Kidney capillary endothelial cell (primary cell): ENCODE data around the gene TMEM212.

ENCODE experiments used
- DNase-seq: peaks from one replicate; pipeline ENCODE4 v3.0.0-alpha.2; 2018; ENCODE audit warnings: low spot score

TMEM212 gene

DNA sequence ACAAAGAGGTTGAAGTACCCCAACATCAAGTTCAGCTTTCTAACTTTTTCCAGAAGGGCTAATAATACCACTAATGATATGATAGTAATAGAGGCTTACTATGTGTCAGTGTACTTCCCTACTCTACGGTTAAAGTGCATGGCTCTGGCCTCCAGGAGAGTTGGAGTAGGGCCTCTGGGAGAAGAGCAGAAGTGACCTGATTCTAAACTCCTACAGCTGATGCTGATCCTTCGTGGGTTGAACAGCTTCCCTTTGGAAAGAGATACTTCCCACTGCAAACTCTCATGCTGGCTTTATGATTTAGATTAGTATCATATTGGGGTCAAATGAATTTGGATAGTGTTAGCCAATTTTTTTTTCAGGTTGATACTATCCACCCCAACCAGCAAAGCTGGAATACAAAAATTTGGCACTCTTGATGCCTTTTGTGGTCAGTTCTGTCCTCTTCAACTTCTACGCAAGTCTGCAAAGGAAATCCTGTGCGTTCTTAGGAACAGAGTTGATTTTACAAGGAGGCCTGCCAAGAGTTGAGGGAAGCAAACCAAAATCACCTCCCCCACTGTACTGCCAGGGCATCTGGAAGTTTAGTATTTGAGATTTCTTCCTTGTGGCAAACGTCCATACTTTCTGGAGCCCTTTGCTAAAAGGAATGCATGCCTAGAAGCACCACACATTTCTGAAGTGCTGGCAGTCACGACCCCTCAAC is 17.8 kb downstream of the TMEM212 start:
- DNase-seq, result no peak

DNA sequence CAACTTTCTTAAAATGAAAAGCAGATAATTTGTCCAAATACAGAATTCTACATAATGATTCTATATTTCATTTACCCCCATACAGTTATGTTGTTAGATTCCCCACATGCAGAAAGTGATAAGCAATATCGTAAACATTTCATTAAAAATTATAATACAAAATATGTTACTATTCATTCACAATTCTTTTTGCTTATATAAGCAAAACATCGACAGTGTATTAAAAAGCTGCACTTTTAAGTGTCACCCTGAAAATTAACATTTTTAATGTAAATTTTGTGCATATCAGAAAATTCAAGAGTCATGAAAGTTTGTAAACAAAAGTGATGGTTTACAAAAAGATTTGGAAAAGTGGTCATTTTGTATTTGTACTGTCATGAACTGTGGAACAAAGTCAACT is 19.2 kb downstream of the TMEM212 start:
- no peak for DNase-seq

DNA sequence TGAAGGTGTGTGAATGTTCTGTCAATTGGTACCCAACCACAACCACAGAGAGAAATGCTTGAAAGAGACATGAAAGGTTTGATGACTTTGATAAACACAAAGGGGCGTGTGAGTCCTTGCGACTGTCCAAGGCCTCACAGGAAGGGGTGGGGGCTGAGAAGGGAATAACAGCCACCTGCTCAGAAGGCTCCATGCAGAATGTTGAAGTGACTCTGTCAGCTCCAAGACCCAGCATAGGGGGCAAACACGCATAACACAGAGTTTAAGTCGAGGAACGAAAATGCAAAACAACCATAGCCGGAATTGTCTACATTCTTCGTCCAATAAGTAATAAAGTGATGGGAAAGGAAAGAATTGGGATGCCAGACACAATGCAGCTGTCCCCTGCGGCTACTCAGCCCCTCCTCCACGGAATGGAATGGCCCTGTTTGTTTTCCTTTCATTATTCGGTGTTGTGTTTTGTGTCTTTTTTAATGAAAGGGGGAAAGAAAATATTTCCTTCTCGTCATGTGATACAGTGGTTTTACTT is 19.9 kb downstream of the TMEM212 start:
- DNase-seq, result no peak

DNA sequence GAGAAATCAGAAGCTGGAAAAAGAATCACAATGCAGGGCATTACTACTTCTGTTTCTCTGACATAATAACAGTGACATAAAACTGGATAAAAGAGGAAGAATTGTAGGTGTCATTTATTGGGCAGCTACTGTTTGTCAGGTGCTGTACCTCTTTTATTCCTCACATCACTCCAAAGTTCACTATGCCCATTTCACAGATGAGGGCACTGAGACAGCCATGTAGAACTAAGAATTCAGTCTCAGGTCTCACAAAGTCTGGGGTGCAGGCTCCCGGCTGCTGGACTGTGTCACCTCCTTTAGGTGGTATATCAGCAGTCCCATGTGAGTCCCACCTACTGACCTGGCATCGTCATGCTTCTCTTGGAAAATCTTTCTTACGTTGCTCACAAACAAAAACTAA is 20.8 kb downstream of the TMEM212 start:
- no peak for DNase-seq

- DNase-seq, result no peak
Measured at GRCh38 chr3:171865191-171865865, 22.2 kb downstream of the TMEM212 start.

GRCh38 chr3:171867981-171868380 is 24.8 kb downstream of the TMEM212 start:
- no peak for DNase-seq

DNA sequence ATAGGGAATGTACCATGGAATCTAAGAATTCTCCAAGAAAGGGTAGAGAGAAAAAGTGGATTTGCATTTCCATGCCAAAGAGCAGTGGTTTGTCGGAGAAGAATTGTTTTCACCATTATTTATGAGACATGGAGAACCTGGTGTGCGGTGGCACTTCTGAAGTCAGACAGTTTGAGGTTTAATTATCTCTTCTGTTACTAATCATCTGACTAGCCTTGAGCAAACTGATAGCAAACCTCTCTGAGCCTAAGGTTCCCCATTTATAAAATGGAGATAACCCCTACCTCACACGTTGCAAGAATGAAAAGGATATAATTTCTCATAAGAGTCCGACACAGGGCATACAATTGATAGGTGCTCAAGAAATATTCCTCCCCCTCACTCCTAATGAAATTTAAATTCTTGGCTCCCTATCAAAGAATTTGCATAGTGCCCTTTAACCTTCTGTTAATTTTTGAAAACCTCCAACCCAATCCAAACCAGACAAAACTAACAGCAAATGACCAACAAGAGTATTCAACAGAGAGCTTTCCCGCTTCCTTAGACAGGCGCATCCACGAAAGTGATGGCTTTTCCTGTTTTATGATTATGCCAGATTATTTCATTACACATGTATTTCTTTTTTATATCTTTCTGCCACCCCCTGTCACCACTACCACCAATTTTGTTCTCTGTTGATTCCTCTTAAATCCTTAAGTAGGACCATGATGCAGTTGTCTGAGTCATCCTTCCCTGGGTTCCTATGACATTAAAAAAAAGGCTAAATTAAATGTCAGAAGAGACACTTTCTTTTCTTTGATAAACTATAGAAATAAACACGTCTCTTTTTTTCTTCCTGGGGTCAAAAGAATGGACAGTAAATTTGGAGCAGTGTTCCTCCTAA is 28.5 kb downstream of the TMEM212 start:
- DNase-seq, result no peak

- DNase-seq, result peak; percentile 87
Measured at GRCh38 chr3:171873580-171873979, 30.4 kb downstream of the TMEM212 start.

DNA sequence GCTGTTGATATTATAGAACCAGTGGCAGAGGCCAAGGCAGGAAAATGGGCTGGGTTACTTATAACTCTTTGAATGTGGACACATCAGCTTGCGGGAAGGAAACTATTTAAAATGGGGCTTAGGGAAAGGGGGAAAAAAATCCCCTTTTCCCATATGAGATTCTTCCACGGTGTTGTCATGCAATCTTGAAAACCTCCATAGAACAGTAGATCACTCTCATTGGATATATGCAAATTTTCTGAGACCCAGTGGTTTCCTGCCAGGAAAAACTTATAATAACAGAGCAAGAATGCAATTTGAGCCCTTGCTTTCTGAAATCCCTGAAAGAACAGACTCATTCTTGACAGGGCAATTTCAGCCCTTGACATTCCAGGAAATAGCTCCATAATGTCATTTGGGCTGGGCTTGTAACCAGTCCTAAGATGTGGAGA is 31.1 kb downstream of the TMEM212 start:
- DNase-seq, result peak; percentile 93

- peak; percentile 73 for DNase-seq
Measured at GRCh38 chr3:171874879-171875278, 31.7 kb downstream of the TMEM212 start.

GRCh38 chr3:171875923-171876412 is 32.8 kb downstream of the TMEM212 start:
- DNase-seq, result no peak

DNA sequence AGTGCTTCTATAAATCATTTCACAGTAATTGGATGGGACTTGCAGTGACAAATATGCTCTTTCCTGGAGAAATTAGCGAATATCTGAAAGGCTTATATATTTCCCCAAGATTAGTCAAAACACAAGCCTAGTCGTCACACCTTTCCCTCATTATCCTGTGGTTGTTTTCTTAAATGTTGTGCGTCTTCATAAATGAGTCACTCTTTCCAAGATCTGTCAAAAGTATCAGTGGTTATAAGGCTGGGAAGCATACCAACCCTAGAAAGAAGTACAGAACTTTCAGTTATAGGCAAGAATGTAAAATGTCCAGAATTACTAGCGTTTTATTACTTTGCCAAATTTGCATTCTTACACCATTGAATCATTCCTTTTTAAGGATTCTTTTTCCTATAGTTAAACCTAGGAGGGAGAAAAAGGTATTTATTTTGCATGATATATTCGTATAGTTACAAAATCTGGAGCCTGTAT is 33.6 kb downstream of the TMEM212 start:
- peak; percentile 41 for DNase-seq

GRCh38 chr3:171878461-171879225 is 35.5 kb downstream of the TMEM212 start:
- DNase-seq, result no peak

DNA sequence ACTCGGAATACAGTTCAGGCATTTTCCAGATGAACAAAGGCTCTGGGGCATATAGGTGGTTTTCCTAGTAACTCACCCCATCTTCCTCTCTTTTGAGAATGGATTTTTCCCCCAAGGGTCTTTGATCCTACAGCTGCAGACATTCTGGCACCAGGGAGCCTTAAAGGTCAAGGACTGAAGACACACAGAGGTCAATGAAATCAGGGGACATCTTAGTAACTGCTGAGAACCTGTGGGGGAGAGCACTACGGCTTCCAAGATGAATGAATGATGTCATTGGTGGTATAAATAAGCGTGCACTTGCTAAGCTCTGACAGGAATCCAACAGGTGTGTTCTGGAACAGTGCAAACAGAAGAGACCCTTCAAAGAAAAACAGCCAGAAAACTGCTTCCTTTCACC is 36.3 kb downstream of the TMEM212 start:
- DNase-seq, result no peak

DNA sequence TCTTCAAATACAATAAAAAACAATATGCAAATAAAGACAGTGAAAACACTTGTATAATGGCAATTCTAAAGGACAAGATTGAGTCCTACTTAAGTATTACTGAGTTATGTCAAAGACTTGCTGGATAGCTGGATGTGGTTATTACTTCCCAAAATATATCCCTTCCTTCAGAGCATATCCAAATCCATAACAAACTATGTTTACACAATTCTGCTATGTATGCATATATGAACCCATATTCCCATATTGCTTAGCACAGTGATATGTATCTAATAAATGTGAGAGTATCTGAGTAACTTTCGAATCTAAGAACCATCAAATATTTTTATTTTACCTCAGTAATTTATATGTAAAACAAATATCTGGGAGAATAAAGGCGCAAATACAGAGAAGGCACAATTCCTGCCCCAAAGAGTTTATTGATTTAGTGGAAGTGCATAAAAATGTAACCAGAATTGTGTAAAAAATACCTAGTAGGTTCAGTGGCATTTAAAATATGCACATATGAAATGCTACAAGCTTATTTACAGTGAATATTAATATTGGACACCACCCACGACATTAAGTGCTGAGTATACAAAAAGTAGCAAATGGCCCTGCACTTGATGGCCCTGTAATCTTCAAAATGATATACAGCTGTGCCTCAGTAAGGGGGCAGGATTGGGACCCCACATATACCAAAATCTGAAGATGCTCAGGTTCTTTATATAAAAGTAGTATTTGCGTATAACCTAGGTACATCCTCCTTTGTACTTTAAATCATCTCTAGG is 37.1 kb downstream of the TMEM212 start:
- DNase-seq, result no peak

DNA sequence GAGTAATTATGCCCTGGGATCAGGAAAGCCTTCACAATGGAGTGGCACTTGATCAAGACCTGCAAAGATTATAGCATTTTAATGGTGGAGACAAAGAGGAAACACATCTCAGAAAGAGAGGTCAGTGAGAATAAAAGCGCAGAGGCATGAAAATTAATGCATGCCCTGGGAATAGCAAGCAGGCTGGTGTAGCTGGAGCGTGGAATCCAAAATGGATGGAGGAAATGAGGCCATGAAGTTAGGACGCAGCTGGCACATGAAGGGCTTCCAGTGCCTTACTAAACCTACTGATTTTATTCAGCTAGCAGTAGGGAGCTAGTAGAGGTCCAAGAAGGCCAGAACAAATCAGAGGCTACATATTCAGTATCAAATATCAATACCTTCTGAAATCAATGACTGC is 38.1 kb downstream of the TMEM212 start:
- no peak for DNase-seq

DNA sequence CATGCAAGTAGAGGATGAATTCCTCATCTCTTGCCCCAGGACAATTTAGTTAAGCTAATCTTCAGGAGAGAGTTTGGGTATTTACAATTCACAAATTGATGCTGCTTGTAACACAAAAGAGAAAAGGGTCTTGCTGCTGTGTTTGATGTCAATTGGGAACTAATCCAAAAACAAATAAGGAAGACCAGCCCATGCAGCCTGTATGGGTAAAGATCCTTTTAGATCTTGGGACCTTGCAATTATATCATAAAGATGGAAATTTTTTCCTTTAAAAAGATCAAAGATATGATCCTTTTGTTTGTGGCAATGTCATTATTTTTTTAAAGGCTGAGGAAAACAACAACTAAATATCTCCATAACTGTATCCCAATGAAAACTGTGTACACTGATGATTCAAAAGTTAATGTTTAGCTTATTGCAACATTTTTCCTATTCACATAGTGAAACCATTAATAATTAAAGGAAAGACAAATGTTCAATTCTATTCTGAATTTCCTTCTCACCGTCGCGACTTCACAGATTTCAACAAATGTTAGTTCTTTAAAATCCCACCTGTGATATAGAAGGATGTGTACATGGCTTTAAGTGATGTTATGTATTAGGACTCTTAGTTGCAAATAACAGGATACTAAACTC is 40.2 kb downstream of the TMEM212 start:
- DNase-seq, result no peak

DNA sequence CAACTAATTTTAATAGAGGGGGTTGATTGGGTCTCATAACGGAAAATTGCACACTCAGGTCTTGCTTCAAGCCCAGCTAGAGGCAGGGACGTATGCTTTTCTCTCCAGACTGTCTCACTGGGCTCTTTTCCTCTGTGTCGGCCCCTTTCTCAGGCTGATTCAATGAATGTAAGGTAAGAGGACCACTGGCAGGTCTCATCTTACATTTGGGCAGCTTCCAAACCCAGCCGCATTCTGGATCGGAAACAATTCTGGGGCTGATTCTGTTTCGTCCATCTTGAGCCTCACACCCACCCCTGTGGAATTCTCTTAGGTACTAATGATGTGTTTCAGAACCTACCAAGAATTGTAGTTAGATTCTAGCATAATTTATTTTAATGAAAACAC is 40.7 kb downstream of the TMEM212 start:
- DNase-seq, result no peak

GRCh38 chr3:171888466-171888865 is 45.3 kb downstream of the TMEM212 start:
- DNase-seq, result no peak

- DNase-seq, result no peak
Measured at GRCh38 chr3:171890398-171890797, 47.2 kb downstream of the TMEM212 start.
